GM12873 (cell line): Measurements from ENCODE around the gene HOXD8.
A peak's percentile ranks its signal among the peaks of the same experiment; 100 is the strongest.

ENCODE experiments used
- CTCF ChIP-seq: IDR thresholded peaks from 2 replicates; pipeline ENCODE4 v1.5.1; 2012; ENCODE audit warnings: low read depth, mild to moderate bottlenecking, moderate library complexity, low read length, control low read depth; ENCODE audit not compliant: insufficient read depth; ENCODE audit errors: missing control alignments

Gene HOXD8

GRCh38 chr2:176088048-176088936 lies 41.2 kb upstream of the HOXD8 start:
- TF ChIP-seq CTCF: peak; percentile 77

- no peak for TF ChIP-seq CTCF
Observed at GRCh38 chr2:176088937-176089842, 40.3 kb upstream of the HOXD8 start.

- TF ChIP-seq CTCF: no peak
Observed at GRCh38 chr2:176089843-176090395, 39.6 kb upstream of the HOXD8 start.

- TF ChIP-seq CTCF: no peak
Observed at GRCh38 chr2:176090862-176091261, 38.6 kb upstream of the HOXD8 start.

GRCh38 chr2:176091329-176092258 lies 37.9 kb upstream of the HOXD8 start:
- no peak for TF ChIP-seq CTCF

- no peak for TF ChIP-seq CTCF
Observed at GRCh38 chr2:176092270-176093144, 37.0 kb upstream of the HOXD8 start, which contains the start of gene HOXD13. Gene HOXD13, plus strand, starts transcription at chr2:176092721. Its CDS starts 170 bp downstream, at chr2:176092891.
